A549 (cell line): ENCODE data around the gene FASTKD3. TPM values are rescaled to one million over a fixed set of nuclear protein-coding genes. Genes with fewer than 3 reads are reported as not detected.

Experiments used
- ATAC-seq, 2 experiments: fragments of 200-7000 bp in 1 of 2; fragments of >200 bp in 1 of 2; cut with Nextera tagmentation in 1 of 2; cut with Tn5 transposase in 1 of 2; 3 replicates each; pipeline versions ENCODE4 v1.8.0 to v1.9.1; 2018 to 2020; ENCODE audit warnings: mild to moderate bottlenecking in 1 of 2, moderate library complexity in 1 of 2
- CTCF ChIA-PET: fragments of 300-600 bp; sonication (Branson Sonifier 250); formaldehyde crosslinking; extraction: SDS; loops from one replicate; lab custom pipeline; 2021; ENCODE audit warnings: antibody characterized with exemption, inconsistent platforms; lab: Yijun Ruan, JAX
- POLR2A ChIA-PET: fragments of 350-600 bp; formaldehyde crosslinking; extraction: SDS; loops from one replicate; lab custom pipeline; 2021; ENCODE audit warnings: antibody characterized with exemption, inconsistent platforms; lab: Yijun Ruan, JAX
- DNase-seq, 2 experiments: peaks; one replicate each; pipeline versions ENCODE4 v3.0.0 to v3.0.0-alpha.2; 2011 to 2016; ENCODE audit warnings: low read depth in 1 of 2, low spot score in 1 of 2
- FAIRE-seq: peaks from 2 replicates; lab custom pipeline; 2011; peaks lifted over from hg19 to GRCh38; lab: Jason Lieb, UNC
- H3K27ac ChIP-seq, 2 experiments: fragments of >200 bp; sonication (Bioruptor Twin); formaldehyde crosslinking; 3 replicates each; pipeline ENCODE4 v1.5.1; 2016 to 2017
- H3K4me1 ChIP-seq: fragments of >200 bp; sonication (Bioruptor Twin); formaldehyde crosslinking; 3 replicates; pipeline ENCODE4 v1.6.1; 2016
- H3K4me2 ChIP-seq: fragments of >200 bp; sonication (Bioruptor Twin); formaldehyde crosslinking; 3 replicates; pipeline ENCODE4 v1.6.1; 2016
- H3K4me3 ChIP-seq: fragments of >200 bp; sonication (Bioruptor Twin); formaldehyde crosslinking; 3 replicates; pipeline ENCODE4 v1.5.1; 2016
- H3K9me3 ChIP-seq: fragments of >200 bp; sonication (Bioruptor Twin); formaldehyde crosslinking; 3 replicates; pipeline ENCODE4 v1.6.1; 2016
- CEBPB ChIP-seq, 2 experiments: fragments of >200 bp in 1 of 2; sonication (Bioruptor Twin) in 1 of 2; formaldehyde crosslinking in 1 of 2; IDR thresholded peaks; 2 replicates each; pipeline ENCODE4 v1.6.1; 2012 to 2016
- CHD2 ChIP-seq: fragments of 150-350 bp; IDR thresholded peaks from 2 replicates; pipeline ENCODE4 v1.6.1; 2014; ENCODE audit warnings: low read length; ENCODE audit not compliant: partially characterized antibody
- EHF ChIP-seq: fragments of 250-450 bp; sonication (Bioruptor Pico); IDR thresholded peaks from 2 replicates; pipeline ENCODE4 v1.5.0; 2020; ENCODE audit warnings: mild to moderate bottlenecking
- EHMT2 ChIP-seq: fragments of 200-600 bp; sonication (generic); IDR thresholded peaks from 2 replicates; pipeline ENCODE4 v1.6.1; 2016; ENCODE audit warnings: antibody characterized with exemption, low read depth, mild to moderate bottlenecking, moderate library complexity
- FOSB ChIP-seq: fragments of 250-450 bp; sonication (Bioruptor Pico); IDR thresholded peaks from 2 replicates; pipeline ENCODE4 v1.5.0; 2020; ENCODE audit warnings: mild to moderate bottlenecking, moderate library complexity
- FOSL2 ChIP-seq, 2 experiments: fragments of 450-650 bp in 1 of 2; fragments of >200 bp in 1 of 2; sonication (Bioruptor Twin) in 1 of 2; formaldehyde crosslinking; IDR thresholded peaks; 2 replicates each; pipeline versions ENCODE4 v1.5.0 to v1.6.1; 2016 to 2020; ENCODE audit warnings: mild to moderate bottlenecking in 1 of 2, moderate library complexity in 1 of 2
- FOXS1 ChIP-seq: fragments of 250-450 bp; sonication (Bioruptor Pico); IDR thresholded peaks from 2 replicates; pipeline ENCODE4 v1.5.0; 2020; ENCODE audit warnings: mild to moderate bottlenecking, moderate library complexity
- GATA3 ChIP-seq: IDR thresholded peaks from 2 replicates; pipeline ENCODE4 v1.6.1; 2012; ENCODE audit warnings: borderline replicate concordance
- HOXB13 ChIP-seq: fragments of 250-450 bp; sonication (Bioruptor Pico); IDR thresholded peaks from 2 replicates; pipeline ENCODE4 v1.5.0; 2020; ENCODE audit warnings: low read depth, mild to moderate bottlenecking, moderate library complexity
- JUNB ChIP-seq: fragments of >200 bp; sonication (Bioruptor Twin); formaldehyde crosslinking; IDR thresholded peaks from 2 replicates; pipeline ENCODE4 v1.6.1; 2016
- KDM1A ChIP-seq: fragments of 200-600 bp; sonication (generic); IDR thresholded peaks from 2 replicates; pipeline ENCODE4 v1.6.1; 2016; ENCODE audit warnings: low read depth, mild to moderate bottlenecking
- KDM5A ChIP-seq: fragments of 200-600 bp; sonication (generic); IDR thresholded peaks from 2 replicates; pipeline ENCODE4 v1.6.1; 2016; ENCODE audit warnings: antibody characterized with exemption, mild to moderate bottlenecking
- NPAS2 ChIP-seq: fragments of 250-450 bp; sonication (Bioruptor Pico); IDR thresholded peaks from 2 replicates; pipeline ENCODE4 v1.8.0; 2022; ENCODE audit warnings: mild to moderate bottlenecking, moderate library complexity, borderline replicate concordance
- NR3C1 ChIP-seq: fragments of >200 bp; sonication (Bioruptor Twin); formaldehyde crosslinking; IDR thresholded peaks from 3 replicates; pipeline ENCODE4 v1.6.1; 2017
- PHF8 ChIP-seq: fragments of 200-600 bp; sonication (generic); IDR thresholded peaks from 2 replicates; pipeline ENCODE4 v1.6.1; 2016; ENCODE audit warnings: low read depth, mild to moderate bottlenecking, antibody characterized with exemption, moderate library complexity, borderline replicate concordance
- POLR2A ChIP-seq: IDR thresholded peaks from 2 replicates; pipeline ENCODE4 v1.6.1; 2012; ENCODE audit warnings: mild to moderate bottlenecking, low read length
- RARB ChIP-seq: fragments of 250-450 bp; sonication (Bioruptor Pico); IDR thresholded peaks from 2 replicates; pipeline ENCODE4 v1.8.0; 2021; ENCODE audit warnings: mild to moderate bottlenecking, moderate library complexity
- RCOR1 ChIP-seq: fragments of 150-350 bp; IDR thresholded peaks from 2 replicates; pipeline ENCODE4 v1.6.1; 2014; ENCODE audit warnings: antibody characterized with exemption, low read length, low read depth
- SREBF2 ChIP-seq: fragments of 450-650 bp; IDR thresholded peaks from 2 replicates; pipeline ENCODE4 v1.6.1; 2014; ENCODE audit warnings: mild to moderate bottlenecking, moderate library complexity
- TP53 ChIP-seq: fragments of 250-450 bp; sonication (Bioruptor Pico); IDR thresholded peaks from 2 replicates; pipeline ENCODE4 v1.5.0; 2021; ENCODE audit warnings: mild to moderate bottlenecking, moderate library complexity
- ZFP36 ChIP-seq: fragments of 450-650 bp; IDR thresholded peaks from 2 replicates; pipeline ENCODE4 v1.6.1; 2014; ENCODE audit warnings: borderline replicate concordance; ENCODE audit not compliant: partially characterized antibody
- ZNF302 ChIP-seq: fragments of 250-450 bp; sonication (Bioruptor Pico); IDR thresholded peaks from 2 replicates; pipeline ENCODE4 v1.9.0; 2021; ENCODE audit warnings: inconsistent platforms, mild to moderate bottlenecking, moderate library complexity
- whole genome bisulfite sequencing: methylation state at CpG from one replicate; pipeline ENCODE4 v1.1.6; 2017; ENCODE audit errors: missing lambda C conversion rate; 5-methylcytosine and 5-hydroxymethylcytosine counted together
- polyA plus RNA-seq, 4 experiments: library from polyadenylated mRNA; depleted of rRNA in 3 of 4; stranded (reverse); fragments of >200 nt; fragmentation: RNase III in 1 of 4; extraction: RNeasy Plus Mini Kit Qiagen cat#74134 plus additional on column Dnase treatment in 1 of 4; gene quantifications; 2 replicates in 3 of 4; 3 replicates in 1 of 4; pipeline ENCODE4 v1.2.3, GENCODE V29; 2011 to 2017
- TF ChIP-seq, protein P1 (sequence below): fragments of >200 bp; sonication (Bioruptor Twin); formaldehyde crosslinking; IDR thresholded peaks from 3 replicates; pipeline ENCODE4 v1.6.1; 2016
- TF ChIP-seq, protein P2 (sequence below): fragments of >200 bp; sonication (Bioruptor Twin); formaldehyde crosslinking; IDR thresholded peaks from 2 replicates; pipeline ENCODE4 v1.6.1; 2016
- TF ChIP-seq, protein P3 (sequence below): fragments of 250-450 bp; sonication (Bioruptor Pico); IDR thresholded peaks from 2 replicates; pipeline ENCODE4 v1.5.0; 2021; ENCODE audit warnings: mild to moderate bottlenecking, moderate library complexity, borderline replicate concordance
- TF ChIP-seq, protein P4 (sequence below): fragments of 250-450 bp; sonication (Bioruptor Pico); IDR thresholded peaks from 2 replicates; pipeline ENCODE4 v1.5.0; 2020; ENCODE audit warnings: low read depth, mild to moderate bottlenecking, moderate library complexity
- TF ChIP-seq, protein P5 (sequence below): fragments of 150-350 bp; IDR thresholded peaks from 2 replicates; pipeline ENCODE4 v1.6.1; 2014; ENCODE audit warnings: low read depth, mild to moderate bottlenecking, low read length
- TF ChIP-seq, protein P6 (sequence below): IDR thresholded peaks from 2 replicates; pipeline ENCODE4 v1.6.1; 2012; ENCODE audit warnings: low read depth, borderline replicate concordance

FASTKD3 gene
- polyA plus RNA-seq, 2 of the 4 experiments (the other 2 are of a cell fraction) = 19.5 to 24.8 TPM

DNA sequence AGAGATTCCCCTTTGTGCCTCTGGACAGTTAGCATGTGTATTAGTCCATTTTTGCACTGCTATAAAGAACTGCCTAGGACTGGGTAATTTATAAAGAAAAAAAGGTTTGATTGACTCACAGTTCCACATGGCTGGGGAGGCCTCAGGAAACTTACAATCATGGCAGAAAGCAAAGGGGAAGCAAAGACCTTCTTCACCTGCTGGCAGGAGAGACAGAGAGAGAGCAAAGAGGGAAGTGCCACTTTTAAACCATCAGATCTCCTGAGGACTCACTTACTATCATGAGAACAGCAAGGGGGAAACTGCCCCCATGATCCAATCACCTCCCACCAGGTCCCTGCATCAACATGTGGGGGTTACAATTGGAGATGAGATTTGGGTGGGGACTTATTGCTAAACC is 23.9 kb downstream of the FASTKD3 start:
- CTCF ChIA-PET = interaction anchor here (1.5 kb wide), 1 partner anchor 41 kb away, joined by 3 read pairs; no protein-coding TSS in a partner anchor

DNA sequence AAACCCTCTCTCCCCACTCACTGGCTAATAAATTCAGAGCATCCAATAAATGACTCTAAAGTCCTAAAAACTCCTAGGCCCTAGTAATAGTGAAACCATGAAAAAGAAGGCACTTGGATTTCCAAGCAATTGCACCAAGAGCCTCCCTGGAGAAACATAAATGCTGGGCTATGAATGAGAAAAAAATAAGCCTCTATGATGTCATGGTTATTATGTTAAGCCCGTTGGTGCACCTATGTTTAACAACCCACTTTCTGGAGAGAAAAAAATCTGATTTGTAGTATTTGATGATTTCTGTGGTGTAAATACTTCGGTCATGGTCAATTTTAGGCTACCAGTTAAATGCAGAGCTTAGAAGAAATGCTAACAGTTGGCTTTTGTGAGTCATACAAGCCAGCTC is 26.3 kb downstream of the FASTKD3 start:
- no peak for FAIRE-seq
- no peak for ATAC-seq
- H3K4me3 ChIP-seq = no peak overlapping the region
- H3K4me1 ChIP-seq = no peaks in the 10 kb centered on the region
- POLR2A ChIA-PET = no interaction called here
- WGBS = 3% methylated on average over 2 of the region's 2 CpGs
- no peak for DNase-seq
- no peak overlapping the region for H3K4me2 ChIP-seq
- H3K27ac ChIP-seq = no peak overlapping the region
- CTCF ChIA-PET = interaction anchor here (0.9 kb wide), 1 partner anchor 9 kb away, joined by 3 read pairs; no protein-coding TSS in a partner anchor
- no peak for TF ChIP-seq NPAS2 (CRISPR knock-in tag)
- TF ChIP-seq EHMT2 = no peak
- no peak for TF ChIP-seq JUNB
- TF ChIP-seq SREBF2 = no peak
- TF ChIP-seq POLR2A = no peak
- no peak for TF ChIP-seq ZFP36
- no peak for TF ChIP-seq RCOR1
- TF ChIP-seq, protein P1, sequence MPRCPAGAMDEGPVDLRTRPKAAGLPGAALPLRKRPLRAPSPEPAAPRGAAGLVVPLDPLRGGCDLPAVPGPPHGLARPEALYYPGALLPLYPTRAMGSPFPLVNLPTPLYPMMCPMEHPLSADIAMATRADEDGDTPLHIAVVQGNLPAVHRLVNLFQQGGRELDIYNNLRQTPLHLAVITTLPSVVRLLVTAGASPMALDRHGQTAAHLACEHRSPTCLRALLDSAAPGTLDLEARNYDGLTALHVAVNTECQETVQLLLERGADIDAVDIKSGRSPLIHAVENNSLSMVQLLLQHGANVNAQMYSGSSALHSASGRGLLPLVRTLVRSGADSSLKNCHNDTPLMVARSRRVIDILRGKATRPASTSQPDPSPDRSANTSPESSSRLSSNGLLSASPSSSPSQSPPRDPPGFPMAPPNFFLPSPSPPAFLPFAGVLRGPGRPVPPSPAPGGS = no peak
- TF ChIP-seq, protein P2, sequence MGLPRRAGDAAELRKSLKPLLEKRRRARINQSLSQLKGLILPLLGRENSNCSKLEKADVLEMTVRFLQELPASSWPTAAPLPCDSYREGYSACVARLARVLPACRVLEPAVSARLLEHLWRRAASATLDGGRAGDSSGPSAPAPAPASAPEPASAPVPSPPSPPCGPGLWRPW = no peak
- TF ChIP-seq, protein P3, sequence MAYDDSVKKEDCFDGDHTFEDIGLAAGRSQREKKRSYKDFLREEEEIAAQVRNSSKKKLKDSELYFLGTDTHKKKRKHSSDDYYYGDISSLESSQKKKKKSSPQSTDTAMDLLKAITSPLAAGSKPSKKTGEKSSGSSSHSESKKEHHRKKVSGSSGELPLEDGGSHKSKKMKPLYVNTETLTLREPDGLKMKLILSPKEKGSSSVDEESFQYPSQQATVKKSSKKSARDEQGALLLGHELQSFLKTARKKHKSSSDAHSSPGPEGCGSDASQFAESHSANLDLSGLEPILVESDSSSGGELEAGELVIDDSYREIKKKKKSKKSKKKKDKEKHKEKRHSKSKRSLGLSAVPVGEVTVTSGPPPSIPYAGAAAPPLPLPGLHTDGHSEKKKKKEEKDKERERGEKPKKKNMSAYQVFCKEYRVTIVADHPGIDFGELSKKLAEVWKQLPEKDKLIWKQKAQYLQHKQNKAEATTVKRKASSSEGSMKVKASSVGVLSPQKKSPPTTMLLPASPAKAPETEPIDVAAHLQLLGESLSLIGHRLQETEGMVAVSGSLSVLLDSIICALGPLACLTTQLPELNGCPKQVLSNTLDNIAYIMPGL (CRISPR knock-in tag) = no peak
- TF ChIP-seq KDM1A = no peak
- TF ChIP-seq PHF8 = no peak
- no peak for TF ChIP-seq HOXB13
- H3K9me3 ChIP-seq = no peaks in the 10 kb centered on the region

More for the DNA sequence above, 23.9 kb downstream of the FASTKD3 start:
- POLR2A ChIA-PET = no interaction called here
- no peak overlapping the region for H3K27ac ChIP-seq
- H3K4me3 ChIP-seq = no peak overlapping the region
- H3K4me2 ChIP-seq = no peak overlapping the region
- H3K9me3 ChIP-seq = no peaks in the 10 kb centered on the region
- H3K4me1 ChIP-seq = no peaks in the 10 kb centered on the region
- TF ChIP-seq, protein P4, sequence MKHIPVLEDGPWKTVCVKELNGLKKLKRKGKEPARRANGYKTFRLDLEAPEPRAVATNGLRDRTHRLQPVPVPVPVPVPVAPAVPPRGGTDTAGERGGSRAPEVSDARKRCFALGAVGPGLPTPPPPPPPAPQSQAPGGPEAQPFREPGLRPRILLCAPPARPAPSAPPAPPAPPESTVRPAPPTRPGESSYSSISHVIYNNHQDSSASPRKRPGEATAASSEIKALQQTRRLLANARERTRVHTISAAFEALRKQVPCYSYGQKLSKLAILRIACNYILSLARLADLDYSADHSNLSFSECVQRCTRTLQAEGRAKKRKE (CRISPR knock-in tag) = no peak
- TF ChIP-seq FOXS1 (CRISPR knock-in tag) (no peak), CHD2 (no peak), GATA3 (no peak), RARB (CRISPR knock-in tag) (no peak), JUNB (no peak), PHF8 (no peak), NR3C1 (no peak), FOSB (no peak), CEBPB (IDR thresholded peaks at IDR 0.05) (no peak), EHF (CRISPR knock-in tag) (no peak), KDM5A (no peak), FOSL2 (IDR thresholded peaks at IDR 0.05) (no peak), FOSL2 (CRISPR knock-in tag; IDR thresholded peaks at IDR 0.05) (no peak), ZNF302 (CRISPR knock-in tag) (no peak), TP53 (CRISPR knock-in tag) (no peak)
- TF ChIP-seq, protein P3 (CRISPR knock-in tag) = no peak
- TF ChIP-seq, protein P1 = no peak
- TF ChIP-seq, protein P5, sequence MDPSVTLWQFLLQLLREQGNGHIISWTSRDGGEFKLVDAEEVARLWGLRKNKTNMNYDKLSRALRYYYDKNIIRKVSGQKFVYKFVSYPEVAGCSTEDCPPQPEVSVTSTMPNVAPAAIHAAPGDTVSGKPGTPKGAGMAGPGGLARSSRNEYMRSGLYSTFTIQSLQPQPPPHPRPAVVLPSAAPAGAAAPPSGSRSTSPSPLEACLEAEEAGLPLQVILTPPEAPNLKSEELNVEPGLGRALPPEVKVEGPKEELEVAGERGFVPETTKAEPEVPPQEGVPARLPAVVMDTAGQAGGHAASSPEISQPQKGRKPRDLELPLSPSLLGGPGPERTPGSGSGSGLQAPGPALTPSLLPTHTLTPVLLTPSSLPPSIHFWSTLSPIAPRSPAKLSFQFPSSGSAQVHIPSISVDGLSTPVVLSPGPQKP = no peak
- TF ChIP-seq, protein P2 = no peak
- TF ChIP-seq, protein P6, sequence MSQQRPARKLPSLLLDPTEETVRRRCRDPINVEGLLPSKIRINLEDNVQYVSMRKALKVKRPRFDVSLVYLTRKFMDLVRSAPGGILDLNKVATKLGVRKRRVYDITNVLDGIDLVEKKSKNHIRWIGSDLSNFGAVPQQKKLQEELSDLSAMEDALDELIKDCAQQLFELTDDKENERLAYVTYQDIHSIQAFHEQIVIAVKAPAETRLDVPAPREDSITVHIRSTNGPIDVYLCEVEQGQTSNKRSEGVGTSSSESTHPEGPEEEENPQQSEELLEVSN = no peak
- no peak for FAIRE-seq
- DNase-seq = no peak
- ATAC-seq = no peak
